Measurements from ENCODE around the gene RB1.

GRCh38 chr13:48492096-48492440 is 188.5 kb downstream of the RB1 start:
- TF ChIP-seq POLR2A (IDR thresholded peaks at IDR 0.05) (no peak), CTCF (IDR thresholded peaks at IDR 0.05) (no peak)
